GM12878 (cell line): ENCODE measurements around the gene GAS2L2. TPM values are rescaled to one million over a fixed set of nuclear protein-coding genes. Genes with fewer than 3 reads are reported as not detected.

Source experiments
- ATAC-seq: fragments of 200-7000 bp; cut with Tn5 transposase; 3 replicates; pipeline ENCODE4 v1.9.1; 2020; ENCODE audit warnings: mild to moderate bottlenecking, moderate library complexity
- BruUV-seq: library from RNA; stranded (reverse); fragments of 400-500 nt; replicated peaks from 2 replicates; lab custom pipeline; 2021; lab: Mats Ljungman, UMichigan
- CTCF ChIA-PET: fragments of 300-600 bp; sonication (Branson Sonifier 250); formaldehyde crosslinking; extraction: SDS; loops from one replicate; lab custom pipeline; 2021; ENCODE audit warnings: inconsistent platforms; lab: Yijun Ruan, JAX
- POLR2A ChIA-PET: fragments of 350-600 bp; formaldehyde crosslinking; extraction: SDS; loops from one replicate; lab custom pipeline; 2021; ENCODE audit warnings: inconsistent platforms; lab: Charles Lee
- RAD21 ChIA-PET: fragments of 300-600 bp; sonication (Branson Sonifier 250); formaldehyde crosslinking; loops from one replicate; lab custom pipeline; 2023; ENCODE audit warnings: antibody characterized with exemption; ENCODE audit not compliant: unreplicated experiment; lab: Charles Lee
- SMC1A ChIA-PET: fragments of 300-600 bp; sonication (Branson Sonifier 250); formaldehyde crosslinking; loops from one replicate; lab custom pipeline; 2023; ENCODE audit not compliant: unreplicated experiment, uncharacterized antibody; lab: Charles Lee
- DNase-seq: peaks from one replicate; pipeline ENCODE4 v3.0.0-alpha.2; 2011; ENCODE audit warnings: low read depth, low spot score
- FAIRE-seq: peaks from 3 replicates; lab custom pipeline; 2011; peaks lifted over from hg19 to GRCh38; lab: Jason Lieb, UNC
- H2AFZ ChIP-seq: 2 replicates; pipeline ENCODE4 v1.6.0; 2011; ENCODE audit warnings: low read depth, low read length, control low read depth; ENCODE audit not compliant: control insufficient read depth
- H3K27ac ChIP-seq: 2 replicates; pipeline ENCODE4 v1.5.1; 2011; ENCODE audit warnings: control low read depth; ENCODE audit not compliant: control insufficient read depth, insufficient read depth
- H3K27me3 ChIP-seq, 2 experiments: replicated peaks in 1 of 2; 2 replicates each; pipeline versions ENCODE4 v1.6.0 to v1.6.1; 2011; ENCODE audit warnings: low read length in 1 of 2; ENCODE audit not compliant: control insufficient read depth in 2 of 2, insufficient read depth in 2 of 2
- H3K36me3 ChIP-seq, 2 experiments: 2 replicates each; pipeline ENCODE4 v1.5.1; 2011; ENCODE audit warnings: low read length in 1 of 2; ENCODE audit not compliant: control insufficient read depth in 2 of 2, insufficient read depth in 2 of 2
- H3K4me1 ChIP-seq: 2 replicates; pipeline ENCODE4 v1.6.1; 2011; ENCODE audit warnings: mild to moderate bottlenecking, low read length, moderate library complexity, mixed read lengths; ENCODE audit not compliant: control insufficient read depth, insufficient read depth
- H3K4me2 ChIP-seq: 2 replicates; pipeline ENCODE4 v1.6.0; 2011; ENCODE audit warnings: control low read depth; ENCODE audit not compliant: control insufficient read depth, insufficient read depth
- H3K4me3 ChIP-seq: fragments of 200-600 bp; sonication (generic); 2 replicates; pipeline ENCODE4 v1.5.1; 2016
- H3K79me2 ChIP-seq: 2 replicates; pipeline ENCODE4 v1.6.0; 2011; ENCODE audit warnings: low read length; ENCODE audit not compliant: control insufficient read depth, insufficient read depth
- H3K9ac ChIP-seq: 2 replicates; pipeline ENCODE4 v1.8.0; 2011; ENCODE audit warnings: low read length, control low read depth, mixed read lengths; ENCODE audit not compliant: control insufficient read depth, insufficient read depth
- H3K9me3 ChIP-seq: replicated peaks from 3 replicates; pipeline ENCODE4 v1.5.1; 2011; ENCODE audit warnings: mild to moderate bottlenecking, low read length; ENCODE audit not compliant: control insufficient read depth, insufficient read depth
- H4K20me1 ChIP-seq: 2 replicates; pipeline ENCODE4 v1.6.0; 2011; ENCODE audit not compliant: control insufficient read depth, insufficient read depth
- E2F4 ChIP-seq: IDR thresholded peaks from 2 replicates; pipeline ENCODE4 v1.6.1; 2012; ENCODE audit warnings: low read depth, low read length, improper control_type of control experiment
- HSF1 ChIP-seq: fragments of 150-350 bp; IDR thresholded peaks from 2 replicates; pipeline ENCODE4 v1.6.1; 2014; ENCODE audit warnings: mild to moderate bottlenecking, low read depth, low read length
- IKZF1 ChIP-seq: fragments of 450-650 bp; conservative IDR thresholded peaks from 2 replicates; pipeline ENCODE4 v1.6.1; 2017; ENCODE audit warnings: antibody characterized with exemption, mild to moderate bottlenecking
- KDM1A ChIP-seq: fragments of 200-600 bp; sonication (generic); IDR thresholded peaks from 2 replicates; pipeline ENCODE4 v1.6.1; 2016; ENCODE audit warnings: borderline replicate concordance
- WGBS: methylation state at CpG from one replicate; pipeline ENCODE4 v1.1.6; 2016; ENCODE audit warnings: low lambda C conversion rate; ENCODE audit not compliant: insufficient replicate concordance, insufficient coverage; ENCODE audit errors: missing lambda C conversion rate; 5-methylcytosine and 5-hydroxymethylcytosine counted together
- in situ Hi-C: fragments of 300-500 bp; cut with MboI; formaldehyde crosslinking; loops from 9 replicates; pipeline ENCODE4 v1.14.3; 2018; ENCODE audit warnings: mixed read lengths
- intact Hi-C: fragments of 100-400 bp; cut with micrococcal nuclease; formaldehyde crosslinking; loops from one replicate; pipeline ENCODE4 v1.14.2; 2022; ENCODE audit not compliant: unreplicated experiment
- polyA plus RNA-seq, 11 experiments: library from polyadenylated mRNA; depleted of rRNA in 4 of 11; unstranded in 6 of 11; stranded (reverse) in 5 of 11; fragments of >200 nt; fragmentation: Nextera tagmentation in 4 of 11; fragmentation: Illumina TruSeq in 1 of 11; extraction: Ambion mirVana in 4 of 11; extraction: Trizol in 1 of 11; gene quantifications; 1 replicate in 1 of 11; 2 replicates in 10 of 11; pipeline versions ENCODE4 v1.2.1 to v1.2.3, GENCODE V29; 2011 to 2016; ENCODE audit warnings: inconsistent platforms in 2 of 11, missing spikeins in 2 of 11, low read depth in 1 of 11
- total RNA-seq, 4 experiments: library from RNA; depleted of rRNA in 3 of 4; stranded (reverse); fragments of >200 nt in 3 of 4; fragmentation: Illumina TruSeq in 1 of 4; extraction: Trizol in 1 of 4; gene quantifications; 2 replicates each; pipeline versions ENCODE4 v1.2.1 to v1.2.3, GENCODE V29; 2013 to 2021

Gene GAS2L2
- total and polyA plus RNA-seq, 10 of the 15 experiments (the other 5 are each of a cell fraction or from before 2014, with no cell fraction given): 0.01 TPM; not detected in 9

- DNase-seq: no peak
- 36% methylated on average over 3 of the region's 3 CpGs for WGBS
- in situ Hi-C loops: no loop called here
- ChIA-PET RAD21 (no interaction called here), SMC1A (interaction anchor here (1.0 to 1.2 kb wide), 2 partner anchors 13 to 17 kb away, joined by 3 to 4 read pairs; no protein-coding TSS in a partner anchor), CTCF (interaction anchor here (1.2 to 2.8 kb wide), 3 partner anchors 10 to 24 kb away, joined by 3 to 9 read pairs (median 8); no protein-coding TSS in a partner anchor), POLR2A (no interaction called here)
- TF ChIP-seq KDM1A (no peak), HSF1 (no peak), IKZF1 (no peak), E2F4 (no peak)
- Histone ChIP-seq H3K27me3 (peaks cover 0 to 2% of the 10 kb centered on the region in 2 experiments; a peak in 2 of 4 replicates), H4K20me1 (no peaks in the 10 kb centered on the region), H3K9ac (no peak overlapping the region), H2AFZ (no peak overlapping the region), H3K36me3 (no peaks in the 10 kb centered on the region), H3K79me2 (no peaks in the 10 kb centered on the region), H3K4me1 (no peaks in the 10 kb centered on the region), H3K4me3 (no peak overlapping the region), H3K9me3 (no peaks in the 10 kb centered on the region), H3K27ac (no peak overlapping the region), H3K4me2 (no peak overlapping the region)
- no peak for FAIRE-seq
- intact Hi-C loops: no loop called here
- no peak for ATAC-seq
- BruUV-seq: no TSS peak
These were observed 27.9 kb upstream of the GAS2L2 start for GRCh38 chr17:35780950-35781349.
